SW 1271 (cell line): ENCODE results near the gene FAM131A.

Experiments used
- DNase-seq, 2 experiments: peaks; one replicate each; lab custom pipeline; 2025; lab: John Stamatoyannopoulos, UW

FAM131A gene

GRCh38 chr3:184377882-184378445 lies 40.6 kb downstream of the FAM131A start, which contains the start of gene THPO:
Gene THPO, minus strand, starts transcription at chr3:184378207. Its CDS starts 1,948 bp downstream, at chr3:184376259.
- no peak for DNase-seq

- no peak for DNase-seq
Observed at GRCh38 chr3:184378651-184379357, 41.4 kb downstream of the FAM131A start.

DNA sequence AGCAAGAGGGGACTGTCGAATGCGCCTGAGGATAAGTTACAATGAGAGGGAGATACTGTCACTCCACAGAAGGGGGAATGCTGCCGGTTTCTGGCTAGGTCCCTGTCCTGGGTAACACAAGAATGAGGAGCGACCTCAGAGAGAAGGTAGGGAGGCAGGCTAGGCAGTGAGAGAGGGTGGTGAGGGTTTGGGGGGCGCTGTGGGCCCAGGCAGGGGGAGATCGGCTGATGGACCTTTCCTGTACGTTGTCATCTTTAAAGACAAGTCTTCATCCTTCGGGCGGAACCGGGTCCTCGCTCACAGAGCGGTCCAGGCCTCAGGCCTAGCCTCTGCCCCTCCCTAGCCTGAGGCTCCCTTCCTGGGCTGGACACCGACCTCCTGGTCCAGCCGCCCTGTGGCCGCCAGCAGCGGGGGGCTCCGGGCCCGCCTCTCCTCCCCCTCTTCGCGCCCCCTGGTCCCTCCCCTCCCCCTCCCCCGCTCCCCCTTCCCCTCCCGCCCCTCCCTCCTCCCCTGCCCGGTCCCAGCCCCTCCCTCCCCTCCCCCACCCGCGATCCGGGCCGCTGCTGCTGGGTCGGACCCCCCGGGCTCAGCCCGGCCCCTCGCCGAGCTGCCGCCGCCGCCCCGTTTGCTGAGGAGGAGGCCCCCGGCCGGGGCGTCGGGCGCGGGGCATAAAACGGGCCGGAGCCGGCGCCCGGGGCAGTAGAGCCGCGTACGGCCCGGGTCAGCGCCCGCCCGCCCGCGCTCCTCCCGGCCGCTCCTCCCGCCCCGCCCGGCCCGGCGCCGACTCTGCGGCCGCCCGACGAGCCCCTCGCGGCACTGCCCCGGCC lies 42.2 kb downstream of the FAM131A start, which contains the start of gene CHRD:
CHRD (plus strand) TSS at position 697 of the 827 bp plus-strand sequence. CDS start 265 bp downstream, outside the sequence.
- no peak for DNase-seq

GRCh38 chr3:184380185-184380626 lies 42.8 kb downstream of the FAM131A start:
- DNase-seq, result no peak

DNA sequence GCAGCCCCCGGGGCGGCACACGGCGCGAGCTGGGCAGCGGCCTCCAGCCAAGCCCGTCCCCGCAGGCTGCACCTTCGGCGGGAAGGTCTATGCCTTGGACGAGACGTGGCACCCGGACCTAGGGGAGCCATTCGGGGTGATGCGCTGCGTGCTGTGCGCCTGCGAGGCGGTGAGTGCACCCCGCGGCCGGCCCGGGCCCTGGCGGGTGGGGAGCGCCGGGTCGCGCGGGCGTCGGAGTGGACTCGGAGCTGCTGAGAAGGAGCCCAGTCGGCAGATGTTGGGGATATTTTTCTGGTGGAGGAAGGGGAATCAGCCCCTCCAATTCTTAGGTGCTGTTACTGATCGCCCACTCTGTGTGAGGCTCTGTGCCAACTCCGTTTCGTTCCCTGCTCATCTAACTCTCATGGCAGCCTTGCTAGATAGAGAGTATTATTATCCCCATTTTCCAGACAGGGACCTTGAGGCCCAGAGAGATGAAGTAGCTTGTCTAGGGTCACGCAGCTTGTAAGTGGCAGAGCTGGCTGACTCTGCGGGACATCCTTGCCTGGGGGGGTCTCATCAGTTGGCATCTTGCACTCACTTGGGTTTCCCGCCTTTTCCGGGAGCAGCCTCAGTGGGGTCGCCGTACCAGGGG lies 43.3 kb downstream of the FAM131A start:
- no peak for DNase-seq

- DNase-seq, result no peak
Observed at GRCh38 chr3:184381261-184382224, 44.1 kb downstream of the FAM131A start.

- no peak for DNase-seq
Observed at GRCh38 chr3:184382326-184383032, 45.1 kb downstream of the FAM131A start.

DNA sequence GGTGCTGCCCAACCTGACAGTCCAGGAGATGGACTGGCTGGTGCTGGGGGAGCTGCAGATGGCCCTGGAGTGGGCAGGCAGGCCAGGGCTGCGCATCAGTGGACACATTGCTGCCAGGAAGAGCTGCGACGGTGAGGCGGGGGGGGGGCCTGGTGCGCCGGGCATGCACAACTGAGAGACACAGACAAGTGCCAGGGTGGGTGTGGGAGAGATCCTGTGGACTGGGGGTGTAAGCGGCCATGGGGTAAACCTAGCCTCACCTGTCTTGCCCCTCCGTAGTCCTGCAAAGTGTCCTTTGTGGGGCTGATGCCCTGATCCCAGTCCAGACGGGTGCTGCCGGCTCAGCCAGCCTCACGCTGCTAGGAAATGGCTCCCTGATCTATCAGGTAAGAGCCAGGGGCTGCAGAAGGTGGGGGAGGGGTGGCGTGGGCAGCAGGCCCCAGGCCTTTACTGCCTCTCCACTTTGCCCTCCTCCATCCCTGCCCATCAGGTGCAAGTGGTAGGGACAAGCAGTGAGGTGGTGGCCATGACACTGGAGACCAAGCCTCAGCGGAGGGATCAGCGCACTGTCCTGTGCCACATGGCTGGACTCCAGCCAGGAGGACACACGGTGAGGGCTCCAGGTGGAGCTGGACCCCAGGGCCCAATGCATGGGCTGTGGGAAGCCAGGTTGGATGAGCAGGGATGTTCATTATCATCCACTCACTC lies 45.8 kb downstream of the FAM131A start:
- no peak for DNase-seq

DNA sequence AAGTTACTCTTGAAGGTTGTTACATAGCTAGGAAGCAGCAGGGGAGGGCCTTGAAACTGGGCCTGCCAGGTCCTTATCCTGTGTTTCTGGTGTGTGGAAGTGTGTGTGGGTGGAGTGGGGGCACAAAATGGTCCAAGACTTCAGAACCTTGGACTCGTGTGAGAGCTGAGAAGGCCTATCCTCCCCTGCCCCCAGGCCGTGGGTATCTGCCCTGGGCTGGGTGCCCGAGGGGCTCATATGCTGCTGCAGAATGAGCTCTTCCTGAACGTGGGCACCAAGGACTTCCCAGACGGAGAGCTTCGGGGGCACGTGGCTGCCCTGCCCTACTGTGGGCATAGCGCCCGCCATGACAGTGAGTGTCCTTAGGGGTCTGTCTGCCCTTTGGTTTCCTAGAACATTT lies 46.9 kb downstream of the FAM131A start:
- no peak for DNase-seq

DNA sequence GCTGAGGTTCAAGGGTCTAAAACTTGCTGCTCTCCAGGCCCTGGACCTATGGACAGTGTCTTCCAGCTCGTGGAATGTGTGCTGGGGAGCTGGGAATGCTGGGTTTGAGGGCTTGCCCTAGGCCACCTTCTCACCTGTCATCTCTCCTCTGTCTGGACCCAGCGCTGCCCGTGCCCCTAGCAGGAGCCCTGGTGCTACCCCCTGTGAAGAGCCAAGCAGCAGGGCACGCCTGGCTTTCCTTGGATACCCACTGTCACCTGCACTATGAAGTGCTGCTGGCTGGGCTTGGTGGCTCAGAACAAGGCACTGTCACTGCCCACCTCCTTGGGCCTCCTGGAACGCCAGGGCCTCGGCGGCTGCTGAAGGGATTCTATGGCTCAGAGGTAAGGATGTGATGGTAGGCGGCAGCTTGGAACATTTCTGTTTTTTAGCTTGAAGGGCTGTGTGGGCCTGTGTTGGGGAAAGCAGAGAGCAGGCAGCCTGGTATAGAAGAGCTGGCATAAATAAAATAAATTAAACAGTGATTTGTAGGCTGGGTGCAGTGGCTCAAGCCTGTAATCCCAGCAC lies 47.5 kb downstream of the FAM131A start:
- no peak for DNase-seq

- no peak for DNase-seq
Observed at GRCh38 chr3:184386047-184386806, 48.8 kb downstream of the FAM131A start.

DNA sequence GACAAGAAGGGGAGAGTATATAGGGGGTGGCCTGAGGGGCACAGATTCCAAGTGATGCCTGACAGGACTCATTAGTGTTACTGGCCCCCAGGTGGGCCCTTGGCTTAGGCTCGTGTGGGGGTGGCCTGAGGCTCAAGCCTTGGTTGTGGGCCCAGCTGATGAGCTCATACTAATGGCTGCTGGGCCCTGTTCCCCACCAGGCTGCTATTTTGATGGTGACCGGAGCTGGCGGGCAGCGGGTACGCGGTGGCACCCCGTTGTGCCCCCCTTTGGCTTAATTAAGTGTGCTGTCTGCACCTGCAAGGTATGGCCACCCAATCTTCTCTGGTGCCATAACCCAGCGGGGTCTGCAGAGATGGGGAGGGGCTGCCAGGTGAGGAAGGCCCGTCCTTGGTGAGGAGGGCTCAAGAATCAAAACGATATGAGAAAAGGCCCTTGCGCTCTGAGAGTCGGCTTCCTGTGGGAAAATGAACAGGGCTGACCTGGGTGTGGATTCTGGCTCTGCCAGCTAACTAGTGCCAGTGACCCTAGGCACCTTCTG lies 49.8 kb downstream of the FAM131A start:
- no peak for DNase-seq

DNA sequence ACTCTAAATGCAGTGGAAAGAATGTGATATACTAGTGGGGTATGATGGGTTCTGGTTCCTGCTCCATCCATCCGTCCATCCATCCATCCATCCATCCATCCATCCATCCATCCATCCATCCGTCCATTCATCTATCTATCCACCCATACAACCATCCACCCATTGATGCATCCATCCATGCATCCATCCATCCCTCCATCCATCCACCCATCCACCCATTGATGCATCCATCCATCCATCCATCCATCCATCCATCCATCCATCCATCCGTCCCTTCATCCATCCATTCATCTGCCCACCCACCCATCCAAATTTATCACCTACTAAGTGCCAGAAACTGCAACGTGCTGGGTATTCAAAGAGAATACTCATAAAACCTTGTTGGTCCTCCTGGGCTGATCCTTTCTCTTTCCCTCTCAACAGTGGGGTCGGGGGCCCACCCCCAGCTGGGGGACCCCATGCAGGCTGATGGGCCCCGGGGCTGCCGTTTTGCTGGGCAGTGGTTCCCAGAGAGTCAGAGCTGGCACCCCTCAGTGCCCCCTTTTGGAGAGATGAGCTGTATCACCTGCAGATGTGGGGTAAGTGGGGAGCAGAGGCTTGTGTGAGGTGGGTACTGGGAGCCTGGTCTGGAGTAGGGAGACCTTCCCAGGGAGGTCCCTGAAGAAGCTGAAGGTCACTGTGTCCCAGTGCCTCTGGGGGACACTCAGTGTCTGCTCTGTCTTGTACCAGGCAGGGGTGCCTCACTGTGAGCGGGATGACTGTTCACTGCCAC lies 51.0 kb downstream of the FAM131A start:
- DNase-seq, result no peak

DNA sequence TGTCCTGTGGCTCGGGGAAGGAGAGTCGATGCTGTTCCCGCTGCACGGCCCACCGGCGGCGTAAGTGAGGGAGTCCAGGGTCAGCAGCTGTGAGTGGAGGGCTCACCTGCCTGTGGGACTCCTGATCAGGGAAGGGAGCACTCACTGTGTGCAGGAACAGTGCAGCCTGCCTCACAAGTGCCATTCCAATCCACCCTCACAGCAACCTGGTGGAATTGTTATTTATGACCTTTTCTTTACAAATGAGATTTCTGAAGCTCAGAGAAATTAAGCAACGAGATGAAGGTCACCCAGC lies 51.5 kb downstream of the FAM131A start:
- no peak for DNase-seq

DNA sequence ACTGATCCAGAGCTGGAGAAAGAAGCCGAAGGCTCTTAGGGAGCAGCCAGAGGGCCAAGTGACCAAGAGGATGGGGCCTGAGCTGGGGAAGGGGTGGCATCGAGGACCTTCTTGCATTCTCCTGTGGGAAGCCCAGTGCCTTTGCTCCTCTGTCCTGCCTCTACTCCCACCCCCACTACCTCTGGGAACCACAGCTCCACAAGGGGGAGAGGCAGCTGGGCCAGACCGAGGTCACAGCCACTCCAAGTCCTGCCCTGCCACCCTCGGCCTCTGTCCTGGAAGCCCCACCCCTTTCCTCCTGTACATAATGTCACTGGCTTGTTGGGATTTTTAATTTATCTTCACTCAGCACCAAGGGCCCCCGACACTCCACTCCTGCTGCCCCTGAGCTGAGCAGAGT lies 52.0 kb downstream of the FAM131A start:
- DNase-seq, result no peak

GRCh38 chr3:184389935-184390528 lies 52.6 kb downstream of the FAM131A start:
- no peak for DNase-seq

DNA sequence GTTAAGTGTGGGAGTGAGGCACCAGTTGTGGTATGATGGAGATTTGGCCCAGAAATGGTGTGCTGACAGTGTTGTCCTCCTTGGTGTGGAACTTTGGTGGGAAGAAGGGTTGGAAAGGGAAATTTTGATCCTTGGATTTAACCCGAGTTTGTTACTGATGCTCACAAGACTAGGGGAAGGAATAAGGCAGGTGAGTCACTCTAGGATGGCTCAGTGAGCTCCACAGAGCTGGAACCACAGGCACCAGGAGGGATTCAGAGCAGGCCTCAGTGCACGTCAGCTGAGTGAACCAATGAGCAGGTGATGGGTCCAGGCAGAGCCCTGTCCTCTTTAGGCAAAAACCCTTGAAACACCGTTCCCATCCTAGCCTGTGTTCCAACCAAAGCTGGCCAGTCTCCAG lies 53.9 kb downstream of the FAM131A start:
- DNase-seq, result no peak

DNA sequence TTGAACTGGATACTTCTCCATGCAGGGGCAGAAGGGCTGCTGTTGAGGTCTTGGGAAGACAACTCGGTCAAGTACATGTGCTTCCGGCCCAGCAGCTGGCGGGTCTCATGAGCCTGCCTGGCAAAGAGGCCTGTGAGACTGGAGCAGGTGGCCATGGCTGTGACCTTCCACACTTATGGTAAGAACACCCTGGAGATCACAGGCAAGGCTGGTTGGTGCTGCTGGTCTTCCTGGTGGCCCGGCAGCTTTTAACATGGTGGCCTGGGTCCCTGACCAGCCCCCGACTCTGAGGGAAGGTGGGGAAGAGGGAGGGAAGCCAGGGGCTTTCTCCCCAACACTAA lies 57.9 kb downstream of the FAM131A start:
- DNase-seq, result no peak
